SJCRH30 (cell line): ENCODE data around the gene PCK1. TPM values are rescaled to one million over a fixed set of nuclear protein-coding genes. Genes with fewer than 3 reads are reported as not detected.

Source experiments
- DNase-seq, 2 experiments: peaks; one replicate each; pipeline ENCODE4 v3.0.0-alpha.2; 2015 to 2020
- H3K27ac ChIP-seq: fragments of 250-450 bp; sonication (Bioruptor Pico); 2 replicates; pipeline ENCODE4 v1.5.1; 2020; ENCODE audit warnings: mild to moderate bottlenecking, moderate library complexity
- H3K27me3 ChIP-seq: fragments of 250-450 bp; sonication (Bioruptor Pico); 2 replicates; pipeline ENCODE4 v1.5.1; 2020; ENCODE audit warnings: mild to moderate bottlenecking, moderate library complexity
- H3K36me3 ChIP-seq: fragments of 250-450 bp; sonication (Bioruptor Pico); 2 replicates; pipeline ENCODE4 v1.5.1; 2020; ENCODE audit warnings: mild to moderate bottlenecking, moderate library complexity
- H3K4me1 ChIP-seq: fragments of 250-450 bp; sonication (Bioruptor Pico); 2 replicates; pipeline ENCODE4 v1.5.1; 2020; ENCODE audit warnings: mild to moderate bottlenecking, moderate library complexity
- H3K4me3 ChIP-seq: fragments of 250-450 bp; sonication (Bioruptor Pico); 2 replicates; pipeline ENCODE4 v1.5.1; 2020; ENCODE audit warnings: mild to moderate bottlenecking, moderate library complexity
- H3K9me3 ChIP-seq: fragments of 250-450 bp; sonication (Bioruptor Pico); replicated peaks from 2 replicates; pipeline ENCODE4 v1.5.1; 2020; ENCODE audit warnings: mild to moderate bottlenecking, moderate library complexity
- total RNA-seq: library from RNA; depleted of rRNA; stranded (reverse); fragments of >200 nt; shearing (Covaris generic); gene quantifications from 2 replicates; pipeline ENCODE4 v1.2.3, GENCODE V29; 2014

Gene PCK1
- total RNA-seq, 1 experiment from 2014 or later: not detected

DNA sequence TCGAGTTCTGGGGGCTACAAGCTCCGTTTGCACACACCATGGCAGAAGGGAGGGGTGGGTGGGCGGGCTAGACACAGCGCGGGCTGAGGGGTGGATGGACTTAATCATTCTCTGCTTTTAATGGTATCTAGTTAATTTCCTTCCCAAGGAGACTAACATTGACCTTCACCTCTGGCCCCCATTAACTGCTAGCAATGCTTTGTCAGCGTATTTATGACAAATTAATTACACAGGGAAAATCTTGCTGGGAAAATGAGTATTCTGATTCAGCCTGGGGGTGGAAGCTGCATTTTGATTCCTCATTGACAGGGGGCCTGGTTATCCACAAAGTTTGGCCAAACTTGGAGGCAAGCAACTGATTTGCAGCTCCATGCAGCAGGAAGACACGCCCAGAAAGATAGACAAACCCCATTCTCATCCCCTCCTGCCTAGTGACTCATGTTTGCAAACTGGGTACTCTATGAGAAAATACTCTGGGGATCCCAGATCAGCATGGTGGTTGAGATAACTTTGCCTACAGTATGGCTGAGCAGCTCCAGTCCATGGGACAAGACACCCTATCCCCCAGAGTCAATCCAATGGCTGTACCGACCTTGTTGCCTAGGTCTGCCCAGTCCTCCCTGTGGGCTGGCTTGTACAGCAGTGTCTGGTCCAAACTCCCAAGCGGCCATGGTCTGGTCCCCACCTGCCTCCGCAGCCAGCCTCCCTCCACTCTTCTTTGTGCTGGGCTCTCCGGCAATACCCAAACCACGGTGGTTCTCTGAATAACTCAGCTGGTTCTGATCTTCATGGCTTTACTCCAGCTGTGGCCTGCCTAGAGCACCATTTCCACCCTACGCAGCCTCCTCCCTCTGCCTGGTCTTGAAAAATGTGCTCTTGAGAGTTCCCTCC lies 39.7 kb downstream of the PCK1 start:
- Histone ChIP-seq H3K27ac (no peak overlapping the region), H3K27me3 (no peaks in the 10 kb centered on the region), H3K36me3 (no peaks in the 10 kb centered on the region), H3K4me1 (no peaks in the 10 kb centered on the region; the same call in 1 of the 2 replicates), H3K4me3 (no peak overlapping the region), H3K9me3 (no peaks in the 10 kb centered on the region)
- no peak for DNase-seq

DNA sequence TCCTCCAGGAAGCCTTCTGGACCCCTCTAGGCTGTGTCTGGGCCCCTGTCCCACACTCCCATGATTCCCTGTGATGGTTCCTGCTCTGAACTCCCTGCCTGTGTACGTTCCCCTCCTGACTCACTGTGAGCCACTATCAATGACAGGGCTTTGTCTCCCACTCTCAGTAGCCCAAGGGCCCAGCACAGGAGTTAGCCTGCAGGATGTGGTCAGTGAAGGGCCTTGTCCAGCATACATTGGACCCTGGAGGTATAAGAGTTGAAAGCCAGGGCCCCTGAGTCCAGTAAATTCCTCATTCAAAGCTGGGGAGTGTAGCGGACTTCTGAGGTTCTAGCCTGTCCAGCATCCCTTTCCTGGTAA lies 40.3 kb downstream of the PCK1 start:
- no peak overlapping the region for H3K4me3 ChIP-seq
- no peak for DNase-seq

DNA sequence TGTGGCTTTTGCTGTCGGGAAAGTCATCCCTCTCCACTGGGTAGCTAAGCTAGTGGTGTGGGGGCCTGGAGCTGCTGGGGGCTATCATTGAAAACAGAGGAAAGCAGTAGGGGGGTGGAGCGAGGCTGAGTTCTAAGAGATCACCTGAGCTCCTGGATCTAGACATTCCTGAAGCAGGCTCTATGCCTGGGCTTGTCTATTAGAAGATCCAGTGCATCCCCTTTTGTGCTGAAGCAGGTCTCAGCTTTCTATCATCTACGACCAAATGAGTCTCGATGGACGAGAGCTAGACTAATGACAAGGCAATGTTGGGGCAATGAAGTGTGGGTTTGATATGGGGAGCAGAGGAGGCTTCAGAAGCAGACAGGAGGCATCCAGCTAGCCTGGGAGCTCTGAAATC lies 40.8 kb downstream of the PCK1 start:
- Histone ChIP-seq H3K27ac (no peak overlapping the region), H3K27me3 (peaks cover 3% of the 10 kb centered on the region; the same call in 1 of the 2 replicates), H3K4me3 (no peak overlapping the region), H3K9me3 (no peaks in the 10 kb centered on the region), H3K36me3 (no peaks in the 10 kb centered on the region), H3K4me1 (no peaks in the 10 kb centered on the region)
- no peak for DNase-seq

More for the DNA sequence above, 40.3 kb downstream of the PCK1 start:
- H3K27ac ChIP-seq: no peak overlapping the region
- no peaks in the 10 kb centered on the region for H3K36me3 ChIP-seq
- H3K4me1 ChIP-seq: no peaks in the 10 kb centered on the region
- H3K9me3 ChIP-seq: no peaks in the 10 kb centered on the region
- H3K27me3 ChIP-seq: peaks cover 2% of the 10 kb centered on the region; the same call in 1 of the 2 replicates

DNA sequence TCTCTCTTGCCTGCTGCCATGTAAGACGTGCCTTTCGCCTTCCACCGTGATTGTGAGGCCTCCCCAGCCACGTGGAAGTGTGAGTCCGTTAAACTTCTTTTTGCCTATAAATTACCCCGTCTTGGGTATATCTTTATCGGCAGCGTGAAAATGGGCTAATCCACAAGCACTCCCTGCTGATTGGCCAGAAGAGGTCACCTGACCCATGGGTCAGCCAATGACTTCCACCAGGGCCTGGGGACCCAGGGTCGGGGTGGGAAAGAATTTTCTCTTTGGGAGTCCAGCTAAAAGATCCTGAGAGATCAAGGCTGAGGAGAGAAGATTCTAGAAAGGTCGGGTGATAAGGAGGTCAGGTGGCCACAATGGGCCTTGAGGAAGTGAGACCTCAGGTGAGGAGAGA lies 42.2 kb downstream of the PCK1 start:
- Histone ChIP-seq H3K36me3 (no peaks in the 10 kb centered on the region), H3K4me1 (no peaks in the 10 kb centered on the region), H3K4me3 (no peak overlapping the region), H3K27me3 (peaks cover 3% of the 10 kb centered on the region; the same call in 1 of the 2 replicates), H3K27ac (no peak overlapping the region), H3K9me3 (no peaks in the 10 kb centered on the region)
- DNase-seq: no peak

DNA sequence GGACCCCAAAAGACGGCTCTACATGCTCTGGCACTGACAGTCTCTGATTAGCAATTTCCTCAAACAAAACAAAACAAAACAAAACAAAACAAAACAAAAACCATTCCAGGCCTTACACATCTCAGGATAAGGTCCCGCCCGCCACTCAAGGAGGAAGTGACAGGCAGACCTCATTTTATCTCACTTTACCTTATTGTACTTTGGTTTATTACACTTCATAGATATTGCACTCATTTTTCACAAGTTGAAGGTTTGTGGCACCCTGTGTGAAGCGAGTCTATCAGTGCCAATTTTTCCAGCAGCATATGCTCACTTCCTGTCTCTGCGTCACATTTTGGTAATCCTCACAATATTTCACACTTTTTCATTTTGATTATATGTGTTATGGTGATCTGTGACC lies 44.1 kb downstream of the PCK1 start:
- Histone ChIP-seq H3K4me3 (no peak overlapping the region), H3K4me1 (no peaks in the 10 kb centered on the region), H3K36me3 (no peaks in the 10 kb centered on the region), H3K27ac (no peak overlapping the region), H3K27me3 (peaks cover 3% of the 10 kb centered on the region; the same call in 1 of the 2 replicates), H3K9me3 (no peaks in the 10 kb centered on the region)
- no peak for DNase-seq

DNA sequence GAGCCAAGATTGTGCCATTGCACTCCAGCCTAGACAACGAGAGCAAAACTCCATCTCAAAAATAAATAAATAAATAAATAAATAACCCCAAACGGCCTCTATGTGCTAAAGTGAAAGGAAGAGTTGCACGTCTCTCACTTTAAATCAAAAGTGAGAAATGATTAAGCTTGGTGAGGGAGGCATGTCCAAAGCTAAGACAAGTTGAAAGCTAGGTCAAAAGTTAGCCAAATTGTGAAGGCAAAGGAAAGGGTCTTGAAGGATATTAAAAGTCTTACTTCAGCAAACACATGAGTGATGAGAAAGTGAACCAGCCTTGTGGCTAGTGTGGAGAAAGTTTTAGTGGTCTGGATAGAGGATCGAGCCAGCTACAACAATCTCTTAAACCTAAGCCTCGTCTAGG lies 45.0 kb downstream of the PCK1 start:
- Histone ChIP-seq H3K27me3 (peaks cover 6% of the 10 kb centered on the region; the same call in 1 of the 2 replicates), H3K4me1 (no peaks in the 10 kb centered on the region), H3K4me3 (no peak overlapping the region), H3K36me3 (no peaks in the 10 kb centered on the region), H3K27ac (no peak overlapping the region), H3K9me3 (no peaks in the 10 kb centered on the region)
- no peak for DNase-seq

DNA sequence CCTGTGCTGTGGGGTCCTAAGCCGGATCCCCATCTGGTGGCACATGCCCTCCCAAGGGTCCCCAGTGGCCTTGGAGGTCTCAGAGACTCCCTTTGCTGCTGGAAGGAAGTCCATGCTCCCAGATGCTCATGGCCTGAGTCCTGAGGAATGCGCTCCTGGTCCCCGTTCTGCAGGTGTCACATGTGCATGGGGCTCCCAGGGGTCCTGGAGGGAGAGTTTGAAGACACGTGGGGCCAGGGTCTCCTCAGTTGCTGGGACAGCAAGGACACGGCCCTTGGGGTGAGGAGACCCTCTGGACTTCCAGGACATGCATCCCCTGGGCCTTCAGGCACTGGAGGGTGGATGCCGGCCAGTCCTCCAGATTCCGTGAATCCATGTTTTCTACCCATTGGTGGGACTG lies 47.6 kb downstream of the PCK1 start:
- DNase-seq: no peak
- peaks cover 6% of the 10 kb centered on the region for H3K27me3 ChIP-seq
- H3K27ac ChIP-seq: no peak overlapping the region
- H3K36me3 ChIP-seq: no peaks in the 10 kb centered on the region
- H3K4me1 ChIP-seq: no peaks in the 10 kb centered on the region
- H3K9me3 ChIP-seq: no peaks in the 10 kb centered on the region
- H3K4me3 ChIP-seq: no peak overlapping the region

DNA sequence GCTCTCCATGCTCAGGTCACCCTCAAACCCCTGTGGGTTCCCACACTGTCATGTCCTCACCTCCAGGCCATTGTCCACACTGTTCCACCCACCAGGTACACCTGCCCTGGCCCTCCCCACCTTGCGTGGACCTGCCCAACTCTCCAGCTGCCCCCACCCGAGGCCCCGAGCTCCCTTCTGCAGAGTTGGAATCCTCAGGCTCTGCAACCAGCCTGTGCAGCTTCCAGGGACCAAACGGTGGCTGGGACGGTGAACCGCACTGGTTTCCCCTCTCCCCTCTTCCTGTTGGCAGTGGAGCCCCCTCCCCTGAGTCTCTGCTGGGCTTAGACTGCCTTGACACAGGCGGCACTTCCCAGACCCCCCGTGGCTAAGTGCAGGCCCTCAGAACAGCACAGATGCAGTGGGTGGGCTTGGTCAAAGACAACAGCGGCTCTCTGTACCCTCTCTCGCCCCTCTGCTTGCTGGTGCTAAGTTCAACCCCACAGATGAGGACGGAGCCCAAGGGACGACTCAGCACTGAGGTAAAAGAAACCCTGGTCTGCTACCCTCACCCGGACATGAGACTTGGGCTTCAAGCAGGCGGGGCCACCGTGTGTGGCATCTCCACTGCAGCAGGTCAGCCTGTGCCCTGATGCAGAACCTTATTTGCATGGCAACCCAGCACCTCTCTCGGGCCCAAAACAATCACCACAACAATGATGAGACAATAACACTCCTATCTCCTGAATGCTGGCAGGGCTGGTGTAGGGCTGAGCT lies 48.4 kb downstream of the PCK1 start:
- H3K27ac ChIP-seq: no peak overlapping the region
- no peaks in the 10 kb centered on the region for H3K36me3 ChIP-seq
- no peak for DNase-seq
- H3K4me1 ChIP-seq: no peaks in the 10 kb centered on the region
- no peaks in the 10 kb centered on the region for H3K9me3 ChIP-seq
- peaks cover 6% of the 10 kb centered on the region for H3K27me3 ChIP-seq
- no peak overlapping the region for H3K4me3 ChIP-seq

DNA sequence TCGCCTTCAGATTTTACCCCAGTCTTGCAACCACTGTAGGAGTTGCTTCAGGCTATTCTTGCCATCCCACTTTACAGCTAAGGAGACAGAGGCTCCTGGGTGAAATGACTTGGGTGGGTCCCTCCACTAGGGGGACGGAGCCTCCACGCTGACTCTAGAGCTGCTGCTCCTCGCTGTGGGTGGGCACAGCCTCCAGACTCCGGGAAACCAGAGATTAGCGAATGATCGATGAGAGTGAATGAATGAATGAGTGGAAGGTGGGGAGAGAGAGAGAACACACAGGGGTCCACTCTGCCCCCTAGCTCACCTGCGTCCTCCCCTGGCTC lies 48.9 kb downstream of the PCK1 start:
- H3K27me3 ChIP-seq: peaks cover 6% of the 10 kb centered on the region

DNA sequence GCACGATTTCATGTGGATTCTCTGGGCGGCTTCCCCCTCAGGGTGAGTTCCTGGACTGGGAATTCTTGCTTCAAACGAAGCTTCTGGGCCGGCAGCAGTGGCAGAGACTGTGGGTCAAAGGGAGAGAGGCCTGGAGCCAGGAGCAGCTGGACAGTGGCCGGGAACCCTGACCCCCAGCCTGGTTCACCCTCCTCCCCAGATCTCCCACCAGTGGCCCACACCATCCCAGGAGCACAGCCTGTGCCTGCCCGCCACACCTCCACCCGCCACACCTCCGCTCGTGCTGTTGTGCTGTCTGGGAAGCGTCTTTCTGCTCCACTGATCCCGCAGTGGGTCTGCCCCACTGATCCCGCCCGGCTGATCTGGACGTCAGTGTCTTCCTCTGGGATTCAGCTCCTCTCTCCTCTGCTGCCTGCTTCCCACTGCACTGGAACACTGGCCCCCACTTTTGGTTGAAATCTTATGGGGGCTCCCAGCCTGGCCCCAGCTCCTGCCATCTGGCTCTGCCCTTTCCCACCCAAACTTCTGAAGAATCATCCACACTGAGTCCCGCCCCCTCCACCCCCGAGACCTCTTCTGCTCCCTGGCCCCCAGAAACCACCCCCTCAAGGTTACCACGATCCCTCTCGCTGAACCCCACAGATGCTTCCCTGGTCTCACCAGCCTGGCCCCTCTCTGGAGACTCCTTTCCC lies 49.5 kb downstream of the PCK1 start:
- no peak overlapping the region for H3K27ac ChIP-seq
- H3K4me3 ChIP-seq: no peak overlapping the region
- no peaks in the 10 kb centered on the region for H3K4me1 ChIP-seq
- H3K9me3 ChIP-seq: no peaks in the 10 kb centered on the region
- peaks cover 6% of the 10 kb centered on the region for H3K27me3 ChIP-seq
- H3K36me3 ChIP-seq: no peaks in the 10 kb centered on the region
- no peak for DNase-seq

More for the DNA sequence above, 48.9 kb downstream of the PCK1 start:
- no peak overlapping the region for H3K27ac ChIP-seq
- H3K9me3 ChIP-seq: no peaks in the 10 kb centered on the region
- no peak overlapping the region for H3K4me3 ChIP-seq
- DNase-seq: no peak
- H3K4me1 ChIP-seq: no peaks in the 10 kb centered on the region
- H3K36me3 ChIP-seq: no peaks in the 10 kb centered on the region

DNA sequence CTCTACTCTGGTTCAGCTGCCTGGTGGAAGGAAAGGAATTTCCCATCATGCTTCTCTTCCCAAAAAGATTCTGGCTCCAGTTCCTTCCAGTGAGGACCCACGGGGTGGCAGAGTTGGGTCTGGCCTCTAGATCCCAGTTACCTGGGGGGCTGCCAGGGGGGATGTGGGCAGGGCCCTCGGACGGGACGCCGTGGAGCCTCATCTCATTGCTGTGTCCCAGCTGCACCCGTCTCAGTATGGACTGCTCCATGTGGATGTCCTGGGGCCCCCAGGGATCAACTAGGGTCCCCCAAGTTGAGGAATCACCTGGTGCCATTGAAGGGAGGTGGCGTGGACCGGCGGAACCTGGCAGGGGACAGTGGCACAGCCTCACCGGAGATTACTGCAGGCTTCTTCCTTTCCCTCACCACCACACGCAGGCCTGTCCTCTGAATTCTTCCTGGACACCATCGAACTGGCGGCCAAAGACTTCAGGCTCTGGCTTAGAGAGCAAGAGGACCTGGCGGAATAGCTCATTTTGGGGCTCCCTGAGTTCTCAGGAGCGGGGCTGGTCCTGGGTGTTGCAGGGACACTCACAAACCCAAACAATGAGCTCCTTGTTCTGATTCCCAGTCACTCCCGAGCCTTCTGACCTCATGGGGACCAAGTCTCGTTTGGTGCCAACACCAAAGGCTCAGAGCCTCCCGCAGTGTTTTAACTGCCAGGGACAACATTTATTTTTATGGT lies 50.8 kb downstream of the PCK1 start:
- DNase-seq: peak in 1 of 2 experiments; percentile 58
- H3K9me3 ChIP-seq: no peaks in the 10 kb centered on the region
- no peaks in the 10 kb centered on the region for H3K36me3 ChIP-seq
- no peak overlapping the region for H3K27ac ChIP-seq
- H3K4me1 ChIP-seq: no peaks in the 10 kb centered on the region
- peaks cover 2% of the 10 kb centered on the region for H3K27me3 ChIP-seq
- no peak overlapping the region for H3K4me3 ChIP-seq

DNA sequence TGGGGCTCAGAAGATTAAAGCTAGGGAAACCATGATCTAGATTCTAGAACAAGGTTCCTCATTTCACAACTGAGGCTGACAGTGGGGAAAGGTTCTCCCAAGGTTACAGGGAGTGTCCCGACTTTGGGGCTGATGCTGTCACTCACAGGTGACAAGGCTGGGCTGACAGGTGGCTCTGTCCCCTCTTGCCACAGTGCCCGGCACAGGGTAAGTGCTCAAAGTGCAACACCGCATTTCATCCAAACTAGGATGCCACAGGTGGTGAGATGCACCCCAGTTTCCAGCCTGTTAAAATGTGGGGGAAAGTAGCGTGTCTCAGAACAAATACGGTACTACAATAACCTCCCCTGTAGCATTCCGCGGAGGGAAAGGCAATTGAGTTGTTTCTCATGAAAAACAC lies 51.5 kb downstream of the PCK1 start:
- DNase-seq: no peak
- H3K27ac ChIP-seq: no peak overlapping the region
- peaks cover 5% of the 10 kb centered on the region for H3K27me3 ChIP-seq

DNA sequence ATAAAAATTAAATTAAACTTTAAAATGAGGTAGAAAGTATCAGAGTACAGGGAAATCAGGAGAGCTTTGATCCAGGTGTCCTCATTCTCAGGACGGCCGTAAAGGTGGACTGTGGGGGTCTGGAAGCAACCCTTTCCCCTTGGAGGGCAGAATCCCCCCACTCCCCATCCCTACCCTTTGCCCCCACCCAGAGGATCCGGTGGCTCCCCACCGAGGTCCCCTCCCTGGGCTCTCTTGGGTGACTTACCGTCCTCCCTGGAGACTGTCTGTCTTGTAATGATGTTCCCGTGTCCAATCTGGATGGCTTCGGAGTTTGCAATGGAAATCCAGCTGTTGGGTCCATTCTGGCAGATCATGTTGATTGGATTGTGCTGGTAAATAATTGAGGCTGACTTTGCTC lies 52.0 kb downstream of the PCK1 start:
- Histone ChIP-seq H3K4me1 (no peaks in the 10 kb centered on the region), H3K9me3 (no peaks in the 10 kb centered on the region), H3K27ac (no peak overlapping the region), H3K4me3 (no peak overlapping the region), H3K27me3 (peaks cover 5% of the 10 kb centered on the region), H3K36me3 (no peaks in the 10 kb centered on the region)
- DNase-seq: no peak

More for the DNA sequence above, 51.5 kb downstream of the PCK1 start:
- Histone ChIP-seq H3K4me1 (no peaks in the 10 kb centered on the region), H3K9me3 (no peaks in the 10 kb centered on the region), H3K36me3 (no peaks in the 10 kb centered on the region), H3K4me3 (no peak overlapping the region)

DNA sequence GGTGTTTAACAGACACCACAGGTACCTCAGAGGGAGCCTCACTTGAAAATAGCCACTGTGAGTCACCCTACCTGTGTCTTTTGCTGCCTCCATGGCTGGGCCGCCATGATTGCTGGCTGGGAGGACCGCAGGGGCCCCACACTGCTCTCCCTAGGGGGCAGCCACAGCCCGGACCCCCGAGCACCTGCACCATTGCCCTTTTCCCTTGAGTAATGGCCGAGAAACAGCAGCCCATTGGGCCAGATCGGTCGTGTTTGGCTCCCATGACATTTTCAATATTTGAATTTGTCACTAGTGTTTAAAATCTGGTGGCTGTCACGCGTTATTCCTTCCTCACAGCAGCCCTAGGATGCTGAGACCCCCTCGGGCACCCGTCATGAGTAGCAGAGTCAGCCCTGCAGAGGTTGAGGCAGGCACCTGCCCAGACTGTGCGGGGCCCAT lies 52.6 kb downstream of the PCK1 start:
- Histone ChIP-seq H3K27ac (no peak overlapping the region), H3K9me3 (no peaks in the 10 kb centered on the region), H3K4me1 (no peaks in the 10 kb centered on the region; the same call in 1 of the 2 replicates), H3K27me3 (peaks cover 5% of the 10 kb centered on the region), H3K36me3 (no peaks in the 10 kb centered on the region), H3K4me3 (no peak overlapping the region)
- DNase-seq: no peak
